ENCODE measurements around the gene KSR2. TPM values are rescaled to one million over a fixed set of nuclear protein-coding genes. Genes with fewer than 3 reads are reported as not detected.

Gene KSR2
- total and polyA plus RNA-seq, 2 of the 4 experiments (the other 2 are of a cell fraction): not detected

GRCh38 chr12:117583092-117583491, 385.7 kb downstream of the KSR2 start:
- Histone ChIP-seq H3K36me3 (ENCODE audit: control insufficient read depth, insufficient read depth, low read length) (no peaks in the 10 kb centered on the region), H3K9me1 (ENCODE audit: insufficient read depth, low read length) (no peaks in the 10 kb centered on the region), H3K9me3 (ENCODE audit: control insufficient read depth, insufficient read depth, low read length) (peaks cover 35% of the 10 kb centered on the region), H2BK5ac (ENCODE audit: low read depth, low read length, poor library complexity, severe bottlenecking) (no peak overlapping the region), H2AK9ac (replicated peaks; ENCODE audit: low read depth, low read length, poor library complexity) (no peak overlapping the region), H3K4me1 (ENCODE audit: control insufficient read depth, insufficient read depth, low read length) (no peaks in the 10 kb centered on the region), H2BK20ac (ENCODE audit: low read depth, low read length) (no peak overlapping the region), H3K27me3 (ENCODE audit: control insufficient read depth, insufficient read depth, low read length) (no peaks in the 10 kb centered on the region), H2AK5ac (ENCODE audit: low read depth, low read length) (no peak overlapping the region), H2AFZ (replicated peaks; ENCODE audit: low read length, poor library complexity) (no peak overlapping the region), H4K20me1 (ENCODE audit: insufficient read depth, low read length) (no peaks in the 10 kb centered on the region), H2BK15ac (ENCODE audit: low read depth, low read length) (no peak overlapping the region), H3K79me1 (ENCODE audit: low read depth in 1 of 2, low read length in 2 of 2) (no peaks in the 10 kb centered on the region), H3K14ac (replicated peaks; ENCODE audit: low read depth, low read length) (no peak overlapping the region), H3K4me3 (ENCODE audit: insufficient read depth, low read depth, low read length) (no peak overlapping the region), H3K27ac (ENCODE audit: insufficient read depth, low read length) (no peak overlapping the region), H2BK120ac (ENCODE audit: low read depth, low read length) (no peak overlapping the region), H4K8ac (ENCODE audit: low read depth in 2 of 2, low read length in 2 of 2) (no peak overlapping the region), H3K56ac (ENCODE audit: extremely low read depth, insufficient read depth, low read length) (no peak overlapping the region), H3K4ac (ENCODE audit: low read depth, low read length) (no peak overlapping the region), H3K4me2 (ENCODE audit: low read depth, low read length) (no peak overlapping the region), H3K18ac (ENCODE audit: low read depth, low read length) (no peak overlapping the region), H3K23ac (ENCODE audit: low read depth, low read length) (no peak overlapping the region), H3K9ac (ENCODE audit: low read depth, low read length) (no peak overlapping the region), H4K91ac (ENCODE audit: insufficient read depth, low read depth, low read length) (no peak overlapping the region), H4K5ac (ENCODE audit: low read depth, low read length) (no peak overlapping the region)
- BruUV-seq (replicated peaks): no TSS peak
- dilution Hi-C loops (cut with HindIII; ENCODE audit: low sequenced_read_pairs, unreplicated experiment) (no loop called here), in situ Hi-C loops (cut with MboI; ENCODE audit: low sequenced_read_pairs) (no loop called here), intact Hi-C loops (cut with micrococcal nuclease) (no loop called here)
- POLR2A ChIA-PET (ENCODE audit: unreplicated experiment): no interaction called here
- TF ChIP-seq MAFK (IDR thresholded peaks at IDR 0.05; ENCODE audit: low read depth, low read length) (no peak), FOS (IDR thresholded peaks at IDR 0.05; ENCODE audit: low read depth, low read length) (no peak), SMC3 (IDR thresholded peaks at IDR 0.05; ENCODE audit: low read depth, low read length) (no peak), RAD21 (IDR thresholded peaks at IDR 0.05; ENCODE audit: low read length) (no peak), RCOR1 (IDR thresholded peaks at IDR 0.05; ENCODE audit: insufficient replicate concordance, low read length) (no peak), MAZ (IDR thresholded peaks at IDR 0.05; ENCODE audit: borderline replicate concordance, low read depth, low read length) (no peak), NFE2L2 (IDR thresholded peaks at IDR 0.05; ENCODE audit: low read depth, low read length) (no peak), ELK1 (IDR thresholded peaks at IDR 0.05; ENCODE audit: borderline replicate concordance, low read depth, low read length) (no peak), MXI1 (IDR thresholded peaks at IDR 0.05; ENCODE audit: borderline replicate concordance, low read depth, low read length) (no peak), CEBPB (IDR thresholded peaks at IDR 0.05; ENCODE audit: low read depth, low read length) (no peak), BHLHE40 (IDR thresholded peaks at IDR 0.05; ENCODE audit: low read depth, low read length) (no peak), CHD1 (IDR thresholded peaks at IDR 0.05; ENCODE audit: low read depth, low read length) (no peak), POLR2A (IDR thresholded peaks at IDR 0.05; ENCODE audit: low read depth, low read length) (no peak), RFX5 (IDR thresholded peaks at IDR 0.05; ENCODE audit: low read depth, low read length) (no peak)
- TF ChIP-seq, protein P1, sequence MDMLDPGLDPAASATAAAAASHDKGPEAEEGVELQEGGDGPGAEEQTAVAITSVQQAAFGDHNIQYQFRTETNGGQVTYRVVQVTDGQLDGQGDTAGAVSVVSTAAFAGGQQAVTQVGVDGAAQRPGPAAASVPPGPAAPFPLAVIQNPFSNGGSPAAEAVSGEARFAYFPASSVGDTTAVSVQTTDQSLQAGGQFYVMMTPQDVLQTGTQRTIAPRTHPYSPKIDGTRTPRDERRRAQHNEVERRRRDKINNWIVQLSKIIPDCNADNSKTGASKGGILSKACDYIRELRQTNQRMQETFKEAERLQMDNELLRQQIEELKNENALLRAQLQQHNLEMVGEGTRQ (IDR thresholded peaks at IDR 0.05; ENCODE audit: low read depth, low read length): no peak
- TF ChIP-seq, protein P2, sequence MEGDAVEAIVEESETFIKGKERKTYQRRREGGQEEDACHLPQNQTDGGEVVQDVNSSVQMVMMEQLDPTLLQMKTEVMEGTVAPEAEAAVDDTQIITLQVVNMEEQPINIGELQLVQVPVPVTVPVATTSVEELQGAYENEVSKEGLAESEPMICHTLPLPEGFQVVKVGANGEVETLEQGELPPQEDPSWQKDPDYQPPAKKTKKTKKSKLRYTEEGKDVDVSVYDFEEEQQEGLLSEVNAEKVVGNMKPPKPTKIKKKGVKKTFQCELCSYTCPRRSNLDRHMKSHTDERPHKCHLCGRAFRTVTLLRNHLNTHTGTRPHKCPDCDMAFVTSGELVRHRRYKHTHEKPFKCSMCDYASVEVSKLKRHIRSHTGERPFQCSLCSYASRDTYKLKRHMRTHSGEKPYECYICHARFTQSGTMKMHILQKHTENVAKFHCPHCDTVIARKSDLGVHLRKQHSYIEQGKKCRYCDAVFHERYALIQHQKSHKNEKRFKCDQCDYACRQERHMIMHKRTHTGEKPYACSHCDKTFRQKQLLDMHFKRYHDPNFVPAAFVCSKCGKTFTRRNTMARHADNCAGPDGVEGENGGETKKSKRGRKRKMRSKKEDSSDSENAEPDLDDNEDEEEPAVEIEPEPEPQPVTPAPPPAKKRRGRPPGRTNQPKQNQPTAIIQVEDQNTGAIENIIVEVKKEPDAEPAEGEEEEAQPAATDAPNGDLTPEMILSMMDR (conservative IDR thresholded peaks at IDR 0.05; ENCODE audit: low read depth, low read length): no peak
- DNase-seq: no peak
- no peak for ATAC-seq (ENCODE audit: low read depth)
- CTCF ChIA-PET: no interaction called here
- WGBS, 2 experiments (ENCODE audit: extremely low coverage in 2 of 2, insufficient read length in 1 of 2): 31% methylated on average over 2 of the region's 2 CpGs; no CpG with 5 or more reads in 1 of the 2 experiments

All from IMR-90 (cell line).